H9 (cell line): Measurements from ENCODE around the gene TGFB3. TPM values are rescaled to one million over a fixed set of nuclear protein-coding genes. Genes with fewer than 3 reads are reported as not detected.

ENCODE experiments used
- DNase-seq: peaks from one replicate; pipeline ENCODE4 v3.0.0-alpha.2; 2017
- H2AFZ ChIP-seq: one replicate; pipeline ENCODE4 v1.6.1; 2013; ENCODE audit warnings: mild to moderate bottlenecking, low read length, control low read depth, moderate library complexity
- H2AK5ac ChIP-seq: 2 replicates; pipeline ENCODE4 v1.6.1; 2013; ENCODE audit warnings: low read length, control low read depth, mixed read lengths; ENCODE audit not compliant: insufficient read length
- H2BK120ac ChIP-seq: one replicate; pipeline ENCODE4 v1.6.1; 2013; ENCODE audit warnings: low read depth, mild to moderate bottlenecking, low read length, control low read depth, inconsistent platforms; ENCODE audit not compliant: poor library complexity, severe bottlenecking
- H2BK12ac ChIP-seq: 2 replicates; pipeline ENCODE4 v1.6.1; 2013; ENCODE audit warnings: low read length, control low read depth, mixed read lengths, low read depth; ENCODE audit not compliant: insufficient read length
- H2BK15ac ChIP-seq: 2 replicates; pipeline ENCODE4 v1.6.1; 2013; ENCODE audit warnings: low read depth, low read length, control low read depth
- H2BK20ac ChIP-seq: one replicate; pipeline ENCODE4 v1.6.1; 2013; ENCODE audit warnings: low read depth, mild to moderate bottlenecking, low read length, control low read depth, inconsistent platforms; ENCODE audit not compliant: poor library complexity, severe bottlenecking
- H2BK5ac ChIP-seq: 2 replicates; pipeline ENCODE4 v1.6.1; 2013; ENCODE audit warnings: low read length, control low read depth, mixed read lengths; ENCODE audit not compliant: insufficient read length
- H3K14ac ChIP-seq: 2 replicates; pipeline ENCODE4 v1.6.1; 2013; ENCODE audit warnings: low read length, control low read depth; ENCODE audit not compliant: insufficient read depth
- H3K18ac ChIP-seq: 2 replicates; pipeline ENCODE4 v1.6.1; 2013; ENCODE audit warnings: low read depth, mild to moderate bottlenecking, mixed read lengths, low read length, control low read depth; ENCODE audit not compliant: insufficient read length
- H3K23ac ChIP-seq: 2 replicates; pipeline ENCODE4 v1.6.1; 2013; ENCODE audit warnings: low read length, control low read depth, mixed read lengths, low read depth; ENCODE audit not compliant: insufficient read length
- H3K23me2 ChIP-seq: 2 replicates; pipeline ENCODE4 v1.6.1; 2013; ENCODE audit warnings: low read depth, mild to moderate bottlenecking, mixed read lengths, low read length, control low read depth; ENCODE audit not compliant: insufficient read length, poor library complexity, severe bottlenecking
- H3K27ac ChIP-seq: 2 replicates; pipeline ENCODE4 v1.5.1; 2013; ENCODE audit warnings: low read length, control low read depth, mixed read lengths, low read depth; ENCODE audit not compliant: insufficient read length
- H3K27me3 ChIP-seq: 2 replicates; pipeline ENCODE4 v1.6.1; 2013; ENCODE audit warnings: low read length, control low read depth, inconsistent platforms; ENCODE audit not compliant: insufficient read depth
- H3K4ac ChIP-seq: 2 replicates; pipeline ENCODE4 v1.6.1; 2013; ENCODE audit warnings: low read depth, mild to moderate bottlenecking, control low read depth, inconsistent platforms, low read length, moderate library complexity
- H3K4me1 ChIP-seq: 2 replicates; pipeline ENCODE4 v1.6.1; 2013; ENCODE audit warnings: low read length, control low read depth, inconsistent platforms; ENCODE audit not compliant: insufficient read depth
- H3K4me2 ChIP-seq: 2 replicates; pipeline ENCODE4 v1.6.1; 2013; ENCODE audit warnings: low read length, control low read depth, mixed read lengths; ENCODE audit not compliant: insufficient read length, insufficient read depth
- H3K56ac ChIP-seq: 2 replicates; pipeline ENCODE4 v1.6.1; 2013; ENCODE audit warnings: low read depth, mild to moderate bottlenecking, mixed read lengths, low read length, control low read depth; ENCODE audit not compliant: insufficient read length
- H3K79me1 ChIP-seq: 2 replicates; pipeline ENCODE4 v1.6.1; 2013; ENCODE audit warnings: low read depth, mild to moderate bottlenecking, moderate library complexity, low read length, control low read depth, inconsistent platforms; ENCODE audit not compliant: insufficient read depth, poor library complexity, severe bottlenecking
- H3K79me2 ChIP-seq: 2 replicates; pipeline ENCODE4 v1.6.1; 2013; ENCODE audit warnings: low read length, control low read depth, inconsistent platforms; ENCODE audit not compliant: insufficient read depth
- H3K9ac ChIP-seq: 2 replicates; pipeline ENCODE4 v1.6.1; 2013; ENCODE audit warnings: low read length, control low read depth, mixed read lengths; ENCODE audit not compliant: insufficient read length; ENCODE audit errors: extremely low read depth
- H3K9me3 ChIP-seq: one replicate; pipeline ENCODE4 v1.6.1; 2013; ENCODE audit warnings: low read depth, low read length, inconsistent platforms; ENCODE audit not compliant: control insufficient read depth
- H3T11ph ChIP-seq: one replicate; pipeline ENCODE4 v1.6.1; 2013; ENCODE audit warnings: mild to moderate bottlenecking, low read length, control low read depth, inconsistent platforms
- H4K20me1 ChIP-seq: one replicate; pipeline ENCODE4 v1.6.1; 2013; ENCODE audit not compliant: control insufficient read depth, insufficient read length, insufficient read depth
- H4K5ac ChIP-seq: 2 replicates; pipeline ENCODE4 v1.6.1; 2013; ENCODE audit warnings: low read depth, mild to moderate bottlenecking, mixed read lengths, low read length, control low read depth; ENCODE audit not compliant: insufficient read length
- H4K8ac ChIP-seq: replicated peaks from 2 replicates; pipeline ENCODE4 v1.6.1; 2013; ENCODE audit warnings: low read length, control low read depth, mixed read lengths, low read depth; ENCODE audit not compliant: insufficient read length
- H4K91ac ChIP-seq: 2 replicates; pipeline ENCODE4 v1.6.1; 2013; ENCODE audit warnings: low read depth, mild to moderate bottlenecking, moderate library complexity, mixed read lengths, low read length, control low read depth; ENCODE audit not compliant: insufficient read length
- H3K27ac Mint-ChIP-seq, 3 experiments: 2 replicates in 2 of 3; 3 replicates in 1 of 3; pipeline ENCODE4 v1.8.0; 2020 to 2021; ENCODE audit warnings: mixed read lengths in 3 of 3, mild to moderate bottlenecking in 1 of 3, moderate library complexity in 1 of 3
- H3K27me3 Mint-ChIP-seq: 2 replicates; pipeline ENCODE4 v1.8.0; 2021; ENCODE audit warnings: low read depth, mild to moderate bottlenecking, moderate library complexity, mixed read lengths
- H3K36me3 Mint-ChIP-seq, 3 experiments: 2 replicates in 2 of 3; 3 replicates in 1 of 3; pipeline ENCODE4 v1.8.0; 2020 to 2021; ENCODE audit warnings: low read depth in 3 of 3, mixed read lengths in 3 of 3; ENCODE audit not compliant: insufficient read depth in 1 of 3
- H3K4me1 Mint-ChIP-seq, 2 experiments: 2 replicates each; pipeline ENCODE4 v1.8.0; 2020; ENCODE audit warnings: mixed read lengths in 2 of 2
- H3K4me3 Mint-ChIP-seq, 2 experiments: 2 replicates in 1 of 2; 3 replicates in 1 of 2; pipeline ENCODE4 v1.8.0; 2020 to 2021; ENCODE audit warnings: mild to moderate bottlenecking in 2 of 2, mixed read lengths in 2 of 2, moderate library complexity in 1 of 2
- H3K9me3 Mint-ChIP-seq, 2 experiments: 2 replicates in 1 of 2; 3 replicates in 1 of 2; pipeline ENCODE4 v1.8.0; 2020; ENCODE audit warnings: mild to moderate bottlenecking in 2 of 2, mixed read lengths in 2 of 2, moderate library complexity in 1 of 2
- CTCF ChIP-seq: fragments of 200-600 bp; sonication (generic); conservative IDR thresholded peaks from 3 replicates; pipeline ENCODE4 v1.8.0; 2021; ENCODE audit warnings: antibody characterized with exemption, mild to moderate bottlenecking
- WGBS: extraction: QIAGEN DNeasy Blood & Tissue Kit; methylation state at CpG from one replicate; pipeline ENCODE4 v1.1.7; 2013; ENCODE audit warnings: missing lambda C conversion rate, low lambda C conversion rate, mixed read lengths; ENCODE audit not compliant: insufficient read length; ENCODE audit errors: extremely low coverage; 5-methylcytosine and 5-hydroxymethylcytosine counted together
- total RNA-seq: library from RNA; stranded (reverse); gene quantifications from 2 replicates; pipeline ENCODE4 v1.2.1, GENCODE V29; 2021

The TGFB3 gene
- total RNA-seq, 1 experiment from 2014 or later, result 0.37 TPM

GRCh38 chr14:75979071-75979571 lies 2.7 kb downstream of the TGFB3 start:
- H2BK20ac ChIP-seq, result no peak overlapping the region
- no peak overlapping the region for H2BK120ac ChIP-seq
- no peak overlapping the region for H4K91ac ChIP-seq
- H4K20me1 ChIP-seq, result no peaks in the 10 kb centered on the region
- Mint-ChIP-seq H3K4me3 (no peak overlapping the region), H3K27ac (no peak overlapping the region), H3K4me1 (peaks cover 36 to 42% of the 10 kb centered on the region in 2 experiments), H3K9me3 (no peaks in the 10 kb centered on the region), H3K36me3 (no peaks in the 10 kb centered on the region; a peak in 1 of 7 replicates), H3K27me3 (peaks cover 45% of the 10 kb centered on the region)
- H3K79me1 ChIP-seq, result no peaks in the 10 kb centered on the region
- H3K4ac ChIP-seq, result no peak overlapping the region
- no peak overlapping the region for H3K4me2 ChIP-seq
- TF ChIP-seq CTCF, result peak; percentile 73
- H3T11ph ChIP-seq, result no peak overlapping the region
- no peak overlapping the region for H4K5ac ChIP-seq
- no CpG with 5 or more reads among the region's 14 CpGs for WGBS
- DNase-seq, result peak; percentile 62
- no peak overlapping the region for H3K18ac ChIP-seq
- H4K8ac ChIP-seq, result no peak overlapping the region
- H3K9me3 ChIP-seq, result no peaks in the 10 kb centered on the region
- H3K27me3 ChIP-seq, result peaks cover 2% of the 10 kb centered on the region; the same call in 1 of the 2 replicates
- no peak overlapping the region for H3K27ac ChIP-seq
- no peak overlapping the region for H2BK5ac ChIP-seq
- no peak overlapping the region for H3K9ac ChIP-seq
- peaks cover 8% of the 10 kb centered on the region; the same call in 1 of the 2 replicates for H3K4me1 ChIP-seq
- H2BK12ac ChIP-seq, result no peak overlapping the region
- peaks cover 12% of the 10 kb centered on the region for H3K23me2 ChIP-seq
- H2AFZ ChIP-seq, result no peak overlapping the region
- H2BK15ac ChIP-seq, result no peak overlapping the region
- H3K79me2 ChIP-seq, result no peaks in the 10 kb centered on the region
- no peak overlapping the region for H3K56ac ChIP-seq
- no peak overlapping the region for H3K14ac ChIP-seq
- H2AK5ac ChIP-seq, result no peak overlapping the region
- no peak overlapping the region for H3K23ac ChIP-seq
